Cardiac muscle cell (in vitro differentiated cells and primary cell): ENCODE results near the gene OTOF. TPM values are rescaled to one million over a fixed set of nuclear protein-coding genes. Genes with fewer than 3 reads are reported as not detected.

Experiments used
- DNase-seq, 2 donors: peaks; one replicate each; pipeline versions ENCODE4 v3.0.0 to v3.0.0-alpha.2; 2010 to 2017; ENCODE audit warnings: low read depth in 1 of 2, low spot score in 1 of 2
- H3K27ac ChIP-seq: fragments of 200-600 bp; sonication (generic); 2 replicates; pipeline ENCODE4 v1.5.1; 2016
- H3K27me3 ChIP-seq: fragments of 200-600 bp; sonication (generic); 2 replicates; pipeline ENCODE4 v1.6.0; 2016; ENCODE audit warnings: control low read depth
- H3K36me3 ChIP-seq: fragments of 200-600 bp; sonication (generic); 2 replicates; pipeline ENCODE4 v1.5.1; 2016; ENCODE audit warnings: control low read depth
- H3K4me1 ChIP-seq: fragments of 200-600 bp; sonication (generic); 2 replicates; pipeline ENCODE4 v1.8.1; 2017; ENCODE audit warnings: low read depth, mild to moderate bottlenecking, mixed run types
- H3K4me3 ChIP-seq: fragments of 200-600 bp; sonication (generic); 2 replicates; pipeline ENCODE4 v1.5.1; 2016; ENCODE audit warnings: mild to moderate bottlenecking
- H3K9me3 ChIP-seq: fragments of 200-600 bp; sonication (generic); 2 replicates; pipeline ENCODE4 v1.5.1; 2017; ENCODE audit warnings: low read depth, mild to moderate bottlenecking, control low read depth
- polyA plus RNA-seq: library from polyadenylated mRNA; unstranded; fragments of >200 nt; fragmentation: Nextera tagmentation; extraction: Ambion mirVana; gene quantifications from 2 replicates; pipeline ENCODE4 v1.2.1, GENCODE V29; 2016
- total RNA-seq: library from RNA; depleted of rRNA; stranded (reverse); fragments of >200 nt; gene quantifications from 2 replicates; pipeline ENCODE4 v1.2.3, GENCODE V29; 2016
- TF ChIP-seq, protein P1 (sequence below): IDR thresholded peaks from 2 replicates; pipeline ENCODE4 v1.5.1; 2012; ENCODE audit warnings: low read depth, mild to moderate bottlenecking, low read length

The OTOF gene
- total and polyA plus RNA-seq, 2 experiments from 2014 or later, result not detected

DNA sequence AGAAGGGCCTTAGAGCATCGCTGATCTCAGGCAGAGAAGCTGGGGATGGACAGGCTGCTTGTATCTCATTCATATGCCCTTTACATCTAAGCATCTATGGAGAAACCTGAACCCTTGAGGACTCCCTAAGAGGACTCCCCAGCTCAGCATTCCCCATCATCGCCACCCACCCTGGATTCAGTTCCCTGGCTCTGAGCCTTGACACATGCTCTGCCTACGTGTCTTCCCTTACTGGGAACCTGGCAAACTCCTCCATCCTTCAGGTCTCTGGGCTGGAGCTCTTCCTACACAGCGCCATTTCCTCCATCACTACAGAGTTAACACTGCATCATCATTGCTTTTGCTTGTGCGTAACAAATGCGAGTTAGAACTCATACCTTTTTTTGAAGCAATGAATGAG is 31.2 kb upstream of the OTOF start:
- Histone ChIP-seq H3K27me3 (peaks cover 19% of the 10 kb centered on the region), H3K27ac (no peak overlapping the region), H3K4me1 (no peaks in the 10 kb centered on the region), H3K36me3 (no peaks in the 10 kb centered on the region), H3K4me3 (no peak overlapping the region), H3K9me3 (no peaks in the 10 kb centered on the region)
- no peak for DNase-seq
- TF ChIP-seq, protein P1, sequence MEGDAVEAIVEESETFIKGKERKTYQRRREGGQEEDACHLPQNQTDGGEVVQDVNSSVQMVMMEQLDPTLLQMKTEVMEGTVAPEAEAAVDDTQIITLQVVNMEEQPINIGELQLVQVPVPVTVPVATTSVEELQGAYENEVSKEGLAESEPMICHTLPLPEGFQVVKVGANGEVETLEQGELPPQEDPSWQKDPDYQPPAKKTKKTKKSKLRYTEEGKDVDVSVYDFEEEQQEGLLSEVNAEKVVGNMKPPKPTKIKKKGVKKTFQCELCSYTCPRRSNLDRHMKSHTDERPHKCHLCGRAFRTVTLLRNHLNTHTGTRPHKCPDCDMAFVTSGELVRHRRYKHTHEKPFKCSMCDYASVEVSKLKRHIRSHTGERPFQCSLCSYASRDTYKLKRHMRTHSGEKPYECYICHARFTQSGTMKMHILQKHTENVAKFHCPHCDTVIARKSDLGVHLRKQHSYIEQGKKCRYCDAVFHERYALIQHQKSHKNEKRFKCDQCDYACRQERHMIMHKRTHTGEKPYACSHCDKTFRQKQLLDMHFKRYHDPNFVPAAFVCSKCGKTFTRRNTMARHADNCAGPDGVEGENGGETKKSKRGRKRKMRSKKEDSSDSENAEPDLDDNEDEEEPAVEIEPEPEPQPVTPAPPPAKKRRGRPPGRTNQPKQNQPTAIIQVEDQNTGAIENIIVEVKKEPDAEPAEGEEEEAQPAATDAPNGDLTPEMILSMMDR, result no peak

DNA sequence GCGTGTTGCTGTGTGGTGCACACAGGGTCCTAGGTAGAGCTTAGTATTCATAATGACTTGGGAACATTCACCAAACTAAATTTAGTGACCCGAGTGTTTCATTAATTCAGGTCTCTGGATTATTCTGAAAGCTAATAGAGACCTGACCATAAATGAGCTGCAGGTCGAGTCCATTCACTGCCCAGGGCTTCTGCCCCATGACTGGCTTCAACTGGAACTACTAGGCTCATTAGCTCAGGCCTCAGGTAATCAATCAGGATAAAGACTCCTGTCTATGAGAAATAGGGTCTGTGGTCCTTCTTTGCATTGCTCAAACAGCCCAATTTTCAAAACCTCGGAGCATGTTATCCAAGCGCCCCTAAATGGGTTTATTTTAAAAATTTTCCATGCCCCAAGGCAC is 30.0 kb upstream of the OTOF start:
- Histone ChIP-seq H3K9me3 (no peaks in the 10 kb centered on the region), H3K36me3 (no peaks in the 10 kb centered on the region), H3K4me1 (no peaks in the 10 kb centered on the region), H3K27ac (no peak overlapping the region), H3K27me3 (peaks cover 24% of the 10 kb centered on the region), H3K4me3 (no peak overlapping the region)
- TF ChIP-seq, protein P1, result no peak
- no peak for DNase-seq

DNA sequence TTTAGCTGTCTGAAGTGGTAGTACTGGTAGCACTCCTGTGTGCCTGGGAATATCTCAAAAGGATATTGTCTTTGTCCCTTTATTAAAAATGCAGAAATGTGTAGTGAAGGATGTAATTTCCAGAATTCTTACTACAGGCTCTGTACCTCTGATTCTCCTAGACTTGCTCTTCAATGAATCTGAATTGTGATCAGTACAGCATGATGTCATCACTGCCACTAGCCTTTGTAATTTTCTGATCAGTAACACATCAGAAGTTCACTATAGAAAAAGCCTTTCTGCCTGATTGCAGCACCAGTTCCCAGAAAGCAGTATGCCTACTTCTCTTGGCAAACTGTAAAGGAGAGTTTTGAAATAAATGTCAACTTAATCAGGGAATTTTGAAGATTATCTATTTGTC is 29.2 kb upstream of the OTOF start:
- Histone ChIP-seq H3K27me3 (peaks cover 24% of the 10 kb centered on the region), H3K36me3 (no peaks in the 10 kb centered on the region), H3K4me1 (no peaks in the 10 kb centered on the region), H3K27ac (no peak overlapping the region), H3K4me3 (no peak overlapping the region), H3K9me3 (no peaks in the 10 kb centered on the region)
- no peak for DNase-seq
- TF ChIP-seq, protein P1, result no peak

DNA sequence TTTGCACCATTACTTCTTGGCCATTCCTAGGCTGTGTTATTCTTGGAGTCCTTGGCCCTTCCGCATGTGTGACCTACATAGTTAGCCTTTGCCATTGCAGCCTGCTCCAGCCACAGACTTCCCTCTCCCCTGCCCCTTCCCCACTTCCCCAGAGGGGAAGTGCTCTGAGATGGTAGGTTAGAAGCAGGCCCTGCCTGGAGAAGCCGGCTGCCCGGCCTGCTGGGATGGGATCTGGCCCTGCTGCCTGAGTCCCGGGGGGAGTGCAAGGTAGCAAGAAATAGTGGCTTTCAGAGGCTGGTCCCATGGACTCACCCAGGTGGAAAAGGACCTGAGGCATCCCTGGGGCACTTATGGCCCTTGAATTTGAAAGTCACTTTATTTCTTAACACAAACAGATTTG is 28.4 kb upstream of the OTOF start:
- Histone ChIP-seq H3K36me3 (no peaks in the 10 kb centered on the region), H3K4me3 (no peak overlapping the region), H3K27ac (no peak overlapping the region), H3K27me3 (peaks cover 24% of the 10 kb centered on the region), H3K4me1 (no peaks in the 10 kb centered on the region), H3K9me3 (no peaks in the 10 kb centered on the region)
- TF ChIP-seq, protein P1, result no peak
- DNase-seq, result no peak

DNA sequence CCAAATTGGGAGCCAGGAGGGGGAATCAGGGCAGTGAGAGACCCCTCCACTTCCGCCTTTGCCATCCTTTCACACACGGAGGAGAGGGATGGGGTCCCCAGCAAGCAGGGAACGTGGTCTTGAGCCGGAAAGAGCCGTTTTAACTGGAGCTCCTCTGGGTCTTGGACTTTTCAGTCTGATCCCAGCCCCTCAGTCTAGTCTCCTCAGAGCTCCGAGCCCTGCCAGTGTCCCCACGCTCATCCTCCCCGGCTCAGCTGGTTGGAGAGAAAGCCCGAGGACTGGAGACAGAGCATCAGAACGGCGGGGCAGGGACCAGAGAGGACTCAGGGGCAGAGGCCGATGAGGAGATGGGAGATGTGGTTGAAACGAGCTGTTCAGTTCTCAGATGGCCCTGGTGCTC is 26.1 kb upstream of the OTOF start:
- Histone ChIP-seq H3K36me3 (no peaks in the 10 kb centered on the region), H3K9me3 (no peaks in the 10 kb centered on the region), H3K27ac (no peak overlapping the region), H3K27me3 (peaks cover 17% of the 10 kb centered on the region), H3K4me3 (peak overlapping the region; percentile 29), H3K4me1 (no peaks in the 10 kb centered on the region)
- DNase-seq, result no peak
- TF ChIP-seq, protein P1, result no peak

DNA sequence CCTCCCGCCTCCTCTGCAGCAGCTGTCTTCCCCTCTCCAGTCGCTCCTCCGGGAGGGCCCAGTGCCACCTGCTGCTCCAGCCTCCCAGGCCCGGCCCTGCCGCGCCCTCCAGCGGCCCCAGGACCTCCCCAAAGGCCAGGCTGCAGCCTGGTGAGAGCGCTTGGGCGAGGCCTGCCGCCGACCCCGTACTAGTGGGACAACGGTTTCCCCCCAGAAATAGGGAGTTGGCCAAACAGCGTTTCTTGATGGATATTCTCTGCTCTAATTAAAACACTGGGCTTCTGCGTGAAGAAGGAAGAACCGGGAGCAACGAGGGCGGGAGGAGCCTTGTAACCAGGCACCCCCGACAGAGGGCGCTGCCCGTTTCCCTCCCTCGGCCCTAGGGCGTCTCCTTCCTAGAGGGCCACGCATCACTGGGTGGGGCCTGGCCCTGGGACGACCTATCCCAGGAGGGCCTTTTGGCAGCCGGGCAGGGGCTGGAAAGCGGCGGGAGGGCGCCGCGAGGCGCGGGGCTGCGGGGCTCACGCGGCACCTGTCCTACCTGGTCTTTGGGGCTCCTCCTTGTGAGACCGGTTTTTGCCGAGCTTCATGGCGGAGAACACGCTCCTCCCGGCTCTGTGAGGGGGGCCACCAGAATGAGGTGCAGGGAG is 25.4 kb upstream of the OTOF start:
- TF ChIP-seq, protein P1, result peak; percentile 96
- H3K4me1 ChIP-seq, result no peaks in the 10 kb centered on the region
- no peaks in the 10 kb centered on the region for H3K36me3 ChIP-seq
- H3K9me3 ChIP-seq, result no peaks in the 10 kb centered on the region
- H3K4me3 ChIP-seq, result peak overlapping the region; percentile 29
- peaks cover 15% of the 10 kb centered on the region for H3K27me3 ChIP-seq
- peak; percentile 70 to 92 for DNase-seq
- H3K27ac ChIP-seq, result no peak overlapping the region
